Activated naive CD4-positive, alpha-beta T cell treated with anti-CD3 and anti-CD28 coated beads for 36 hours (primary cell): Measurements from ENCODE around the gene SLC6A13. TPM values are rescaled to one million over a fixed set of nuclear protein-coding genes. Genes with fewer than 3 reads are reported as not detected.

Experiments
- CTCF ChIA-PET: fragments of 350-600 bp; sonication (Branson Sonifier 250); formaldehyde crosslinking; loops from one replicate; lab custom pipeline; 2021; ENCODE audit warnings: antibody characterized with exemption; lab: Charles Lee
- DNase-seq: peaks from one replicate; pipeline ENCODE4 v3.0.0-alpha.2; 2020
- H3K27ac Mint-ChIP-seq: one replicate; pipeline ENCODE4 v1.8.0; 2021; ENCODE audit warnings: mild to moderate bottlenecking, mixed read lengths
- H3K27me3 Mint-ChIP-seq: one replicate; pipeline ENCODE4 v1.8.0; 2021; ENCODE audit warnings: low read depth, mixed read lengths
- H3K36me3 Mint-ChIP-seq: one replicate; pipeline ENCODE4 v1.8.0; 2021; ENCODE audit warnings: low read depth, mixed read lengths
- H3K4me1 Mint-ChIP-seq: one replicate; pipeline ENCODE4 v1.8.0; 2021; ENCODE audit warnings: low read depth, mixed read lengths
- H3K4me3 Mint-ChIP-seq: one replicate; pipeline ENCODE4 v1.8.0; 2021; ENCODE audit warnings: mild to moderate bottlenecking, moderate library complexity, mixed read lengths
- H3K9me3 Mint-ChIP-seq: one replicate; pipeline ENCODE4 v1.8.0; 2021; ENCODE audit warnings: mixed read lengths
- intact Hi-C: fragments of 100-400 bp; cut with micrococcal nuclease; formaldehyde crosslinking; loops from one replicate; pipeline ENCODE4 v1.15.1; 2023
- total RNA-seq, 2 experiments: library from RNA; stranded (reverse); gene quantifications; one replicate each; pipeline ENCODE4 v1.2.3, GENCODE V29; 2021

The SLC6A13 gene
- total RNA-seq, 2 experiments from 2014 or later = not detected

GRCh38 chr12:229441-230191 lies 33.0 kb downstream of the SLC6A13 start:
- no peaks in the 10 kb centered on the region for H3K9me3 Mint-ChIP-seq
- CTCF ChIA-PET = no interaction called here
- intact Hi-C loops = no loop called here
- no peaks in the 10 kb centered on the region for H3K4me1 Mint-ChIP-seq
- no peak overlapping the region for H3K27ac Mint-ChIP-seq
- no peak overlapping the region for H3K4me3 Mint-ChIP-seq
- H3K27me3 Mint-ChIP-seq = no peaks in the 10 kb centered on the region
- H3K36me3 Mint-ChIP-seq = no peaks in the 10 kb centered on the region
- no peak for DNase-seq

- CTCF ChIA-PET = no interaction called here
- no peak overlapping the region for H3K4me3 Mint-ChIP-seq
- no peaks in the 10 kb centered on the region for H3K36me3 Mint-ChIP-seq
- no peaks in the 10 kb centered on the region for H3K27me3 Mint-ChIP-seq
- no peak for DNase-seq
- intact Hi-C loops = no loop called here
- H3K27ac Mint-ChIP-seq = no peak overlapping the region
- H3K9me3 Mint-ChIP-seq = no peaks in the 10 kb centered on the region
- H3K4me1 Mint-ChIP-seq = no peaks in the 10 kb centered on the region
These were observed 33.8 kb downstream of the SLC6A13 start for GRCh38 chr12:228846-229200.

GRCh38 chr12:227923-228845 lies 34.5 kb downstream of the SLC6A13 start:
- Mint-ChIP-seq H3K9me3 (no peaks in the 10 kb centered on the region), H3K4me3 (no peak overlapping the region), H3K36me3 (no peaks in the 10 kb centered on the region), H3K27me3 (no peaks in the 10 kb centered on the region), H3K4me1 (no peaks in the 10 kb centered on the region), H3K27ac (no peak overlapping the region)
- CTCF ChIA-PET = interaction anchor here (0.5 kb wide), 1 partner anchor 122 kb away, joined by 5 read pairs; no protein-coding TSS in a partner anchor
- intact Hi-C loops = no loop called here
- DNase-seq = no peak

GRCh38 chr12:227286-227915 lies 35.2 kb downstream of the SLC6A13 start:
- Mint-ChIP-seq H3K27me3 (no peaks in the 10 kb centered on the region), H3K4me3 (no peak overlapping the region), H3K4me1 (no peaks in the 10 kb centered on the region), H3K27ac (no peak overlapping the region), H3K9me3 (no peaks in the 10 kb centered on the region), H3K36me3 (no peaks in the 10 kb centered on the region)
- intact Hi-C loops = no loop called here
- CTCF ChIA-PET = interaction anchor here (0.5 kb wide), 1 partner anchor 123 kb away, joined by 5 read pairs; no protein-coding TSS in a partner anchor
- peak; percentile 2 for DNase-seq

GRCh38 chr12:226401-226800 lies 36.2 kb downstream of the SLC6A13 start:
- Mint-ChIP-seq H3K4me3 (no peak overlapping the region), H3K36me3 (no peaks in the 10 kb centered on the region), H3K27me3 (no peaks in the 10 kb centered on the region), H3K9me3 (no peaks in the 10 kb centered on the region), H3K4me1 (no peaks in the 10 kb centered on the region), H3K27ac (no peak overlapping the region)
- CTCF ChIA-PET = no interaction called here
- intact Hi-C loops = no loop called here
- peak; percentile 2 for DNase-seq

- Mint-ChIP-seq H3K27ac (no peak overlapping the region), H3K36me3 (no peaks in the 10 kb centered on the region), H3K9me3 (no peaks in the 10 kb centered on the region), H3K27me3 (no peaks in the 10 kb centered on the region), H3K4me3 (no peak overlapping the region), H3K4me1 (no peaks in the 10 kb centered on the region)
- intact Hi-C loops = no loop called here
- CTCF ChIA-PET = interaction anchor here (0.6 kb wide), 1 partner anchor 18 kb away, joined by 4 read pairs; no protein-coding TSS in a partner anchor
- no peak for DNase-seq
These were observed 37.6 kb downstream of the SLC6A13 start for GRCh38 chr12:225012-225411.

- no peak overlapping the region for H3K27ac Mint-ChIP-seq
- no peaks in the 10 kb centered on the region for H3K36me3 Mint-ChIP-seq
- no peaks in the 10 kb centered on the region for H3K27me3 Mint-ChIP-seq
- no peak overlapping the region for H3K4me3 Mint-ChIP-seq
- intact Hi-C loops = no loop called here
- no peaks in the 10 kb centered on the region for H3K9me3 Mint-ChIP-seq
- CTCF ChIA-PET = interaction anchor here (1.0 kb wide), 1 partner anchor 229 kb away, joined by 3 read pairs; no protein-coding TSS in a partner anchor
- no peaks in the 10 kb centered on the region for H3K4me1 Mint-ChIP-seq
- DNase-seq = no peak
These were observed 38.3 kb downstream of the SLC6A13 start for GRCh38 chr12:224330-224729.

- H3K27me3 Mint-ChIP-seq = no peaks in the 10 kb centered on the region
- intact Hi-C loops = no loop called here
- H3K4me1 Mint-ChIP-seq = no peaks in the 10 kb centered on the region
- no peaks in the 10 kb centered on the region for H3K9me3 Mint-ChIP-seq
- DNase-seq = no peak
- no peak overlapping the region for H3K4me3 Mint-ChIP-seq
- H3K36me3 Mint-ChIP-seq = no peaks in the 10 kb centered on the region
- H3K27ac Mint-ChIP-seq = no peak overlapping the region
- CTCF ChIA-PET = interaction anchor here (1.0 kb wide), 1 partner anchor 230 kb away, joined by 3 read pairs; no protein-coding TSS in a partner anchor
These were observed 38.8 kb downstream of the SLC6A13 start for GRCh38 chr12:223841-224240.

GRCh38 chr12:221736-222135 lies 40.9 kb downstream of the SLC6A13 start:
- no peak overlapping the region for H3K4me3 Mint-ChIP-seq
- DNase-seq = no peak
- no peak overlapping the region for H3K27ac Mint-ChIP-seq
- intact Hi-C loops = no loop called here
- CTCF ChIA-PET = interaction anchor here (1.1 kb wide), 1 partner anchor 10 kb away, joined by 3 read pairs; no protein-coding TSS in a partner anchor
- no peaks in the 10 kb centered on the region for H3K36me3 Mint-ChIP-seq
- H3K9me3 Mint-ChIP-seq = no peaks in the 10 kb centered on the region
- H3K27me3 Mint-ChIP-seq = no peaks in the 10 kb centered on the region
- no peaks in the 10 kb centered on the region for H3K4me1 Mint-ChIP-seq

GRCh38 chr12:220946-221550 lies 41.6 kb downstream of the SLC6A13 start:
- no peak overlapping the region for H3K27ac Mint-ChIP-seq
- no peaks in the 10 kb centered on the region for H3K36me3 Mint-ChIP-seq
- no peaks in the 10 kb centered on the region for H3K4me1 Mint-ChIP-seq
- CTCF ChIA-PET = interaction anchor here (1.1 to 1.6 kb wide), 4 partner anchors 9 to 112 kb away, joined by 3 to 5 read pairs (median 4); no protein-coding TSS in a partner anchor
- no peaks in the 10 kb centered on the region for H3K9me3 Mint-ChIP-seq
- peaks cover 3% of the 10 kb centered on the region for H3K27me3 Mint-ChIP-seq
- intact Hi-C loops = no loop called here
- no peak overlapping the region for H3K4me3 Mint-ChIP-seq
- DNase-seq = no peak

GRCh38 chr12:220491-220890 lies 42.1 kb downstream of the SLC6A13 start:
- DNase-seq = no peak
- CTCF ChIA-PET = interaction anchor here (0.8 to 1.6 kb wide), 7 partner anchors 11 to 182 kb away, joined by 3 to 8 read pairs (median 4); no protein-coding TSS in a partner anchor
- Mint-ChIP-seq H3K9me3 (no peaks in the 10 kb centered on the region), H3K4me1 (no peaks in the 10 kb centered on the region), H3K27ac (no peak overlapping the region), H3K4me3 (no peak overlapping the region), H3K27me3 (peaks cover 3% of the 10 kb centered on the region), H3K36me3 (no peaks in the 10 kb centered on the region)
- intact Hi-C loops = no loop called here
